Endothelial cell of umbilical vein (primary cell): ENCODE results near the gene CD46. TPM values are rescaled to one million over a fixed set of nuclear protein-coding genes. Genes with fewer than 3 reads are reported as not detected.

Source experiments
- BruUV-seq: library from RNA; stranded (reverse); fragments of 400-500 nt; replicated peaks from 2 replicates; lab custom pipeline; 2021; lab: Mats Ljungman, UMichigan
- CTCF ChIA-PET: fragments of 300-600, 350-600 bp; sonication (Branson Sonifier 250); formaldehyde crosslinking; loops from one replicate; lab custom pipeline; 2021; ENCODE audit warnings: antibody characterized with exemption, inconsistent platforms; lab: Charles Lee
- POLR2A ChIA-PET: fragments of 300-600, 350-600 bp; sonication (Branson Sonifier 250); formaldehyde crosslinking; loops from one replicate; lab custom pipeline; 2021; ENCODE audit warnings: antibody characterized with exemption, inconsistent platforms; lab: Charles Lee
- DNase-seq: peaks from one replicate; pipeline ENCODE4 v3.0.0-alpha.2; 2011; ENCODE audit warnings: low read depth, low spot score
- FAIRE-seq: peaks from 2 replicates; lab custom pipeline; 2011; peaks lifted over from hg19 to GRCh38; lab: Jason Lieb, UNC
- H2AFZ ChIP-seq: 2 replicates; pipeline ENCODE4 v1.6.0; 2012; ENCODE audit warnings: low read depth, low read length, control low read depth, inconsistent platforms
- H3K27ac ChIP-seq: 2 replicates; pipeline ENCODE4 v1.5.1; 2011; ENCODE audit warnings: low read depth, mild to moderate bottlenecking, control low read depth, low read length, moderate library complexity; ENCODE audit not compliant: insufficient read depth
- H3K27me3 ChIP-seq, 2 experiments: 2 replicates each; pipeline versions ENCODE4 v1.6.0 to v1.6.1; 2011; ENCODE audit warnings: low read length in 2 of 2, mixed read lengths in 1 of 2; ENCODE audit not compliant: control insufficient read depth in 2 of 2, insufficient read depth in 2 of 2
- H3K36me3 ChIP-seq, 2 experiments: 2 replicates in 1 of 2; 3 replicates in 1 of 2; pipeline ENCODE4 v1.5.1; 2011; ENCODE audit warnings: low read length in 2 of 2, mild to moderate bottlenecking in 1 of 2, moderate library complexity in 1 of 2; ENCODE audit not compliant: control insufficient read depth in 2 of 2, insufficient read depth in 2 of 2; ENCODE audit errors: extremely low read depth in 1 of 2
- H3K4me1 ChIP-seq: 3 replicates; pipeline ENCODE4 v1.5.1; 2011; ENCODE audit warnings: mild to moderate bottlenecking, low read length; ENCODE audit not compliant: control insufficient read depth, insufficient read depth; ENCODE audit errors: extremely low read depth
- H3K4me2 ChIP-seq: 2 replicates; pipeline ENCODE4 v1.6.1; 2011; ENCODE audit warnings: low read length, control low read depth, mixed read lengths; ENCODE audit not compliant: insufficient read depth
- H3K4me3 ChIP-seq, 3 experiments: fragments of 200-600 bp in 1 of 3; sonication (generic), shearing (Covaris generic) in 1 of 3; replicated peaks in 1 of 3; 2 replicates each; pipeline ENCODE4 v1.5.1; 2011 to 2016; ENCODE audit warnings: control low read depth in 3 of 3, low read length in 3 of 3, mild to moderate bottlenecking in 2 of 3, inconsistent platforms in 1 of 3, low read depth in 1 of 3, moderate library complexity in 1 of 3; ENCODE audit not compliant: insufficient read depth in 1 of 3
- H3K79me2 ChIP-seq: 2 replicates; pipeline ENCODE4 v1.6.0; 2012; ENCODE audit warnings: low read length, inconsistent platforms; ENCODE audit not compliant: control insufficient read depth, insufficient read depth
- H3K9ac ChIP-seq: replicated peaks from 2 replicates; pipeline ENCODE3; 2011; ENCODE audit warnings: low read length, control low read depth; ENCODE audit not compliant: insufficient read depth; ENCODE audit errors: extremely low read depth
- H3K9me1 ChIP-seq: replicated peaks from 3 replicates; pipeline ENCODE4 v1.6.0; 2011; ENCODE audit warnings: mild to moderate bottlenecking, low read length; ENCODE audit not compliant: control insufficient read depth, insufficient read depth; ENCODE audit errors: extremely low read depth
- H3K9me3 ChIP-seq: replicated peaks from 2 replicates; pipeline ENCODE4 v1.5.1; 2012; ENCODE audit warnings: low read length, inconsistent platforms; ENCODE audit not compliant: control insufficient read depth, insufficient read depth
- H4K20me1 ChIP-seq: replicated peaks from 2 replicates; pipeline ENCODE3; 2011; ENCODE audit warnings: mild to moderate bottlenecking, low read length; ENCODE audit not compliant: control insufficient read depth, insufficient read depth; ENCODE audit errors: extremely low read depth
- FOS ChIP-seq: IDR thresholded peaks from 2 replicates; pipeline ENCODE4 v1.6.1; 2011; ENCODE audit warnings: mild to moderate bottlenecking, low read length, moderate library complexity, borderline replicate concordance; ENCODE audit not compliant: insufficient read depth
- GATA2 ChIP-seq: IDR thresholded peaks from 2 replicates; pipeline ENCODE4 v1.7.0; 2011; ENCODE audit warnings: low read depth, mild to moderate bottlenecking, moderate library complexity, mixed read lengths, low read length; ENCODE audit not compliant: insufficient read length, insufficient read depth
- JUN ChIP-seq: IDR thresholded peaks from 2 replicates; pipeline ENCODE4 v1.6.1; 2011; ENCODE audit warnings: borderline replicate concordance, low read depth; ENCODE audit not compliant: insufficient read length, insufficient read depth
- POLR2A ChIP-seq: IDR thresholded peaks from 2 replicates; pipeline ENCODE4 v1.6.1; 2012; ENCODE audit warnings: low read depth, mild to moderate bottlenecking, control low read depth, low read length
- POLR2AphosphoS5 ChIP-seq: IDR thresholded peaks from 2 replicates; pipeline ENCODE4 v1.6.1; 2012; ENCODE audit warnings: low read depth, mild to moderate bottlenecking, control low read depth, low read length, moderate library complexity; ENCODE audit not compliant: insufficient read depth
- dilution Hi-C: fragments of 300-500 bp; cut with MboI; formaldehyde crosslinking; loops from one replicate; pipeline ENCODE4 v1.15.0; 2019; ENCODE audit warnings: low sequenced_read_pairs; ENCODE audit not compliant: extremely low pct_ligation_motif_present
- intact Hi-C: fragments of 100-400 bp; cut with micrococcal nuclease; formaldehyde crosslinking; loops from one replicate; pipeline ENCODE4 v1.10.0; 2022
- polyA plus RNA-seq, 4 experiments: library from polyadenylated mRNA; depleted of rRNA in 3 of 4; stranded (reverse) in 3 of 4; unstranded in 1 of 4; fragments of >200 nt; gene quantifications; 2 replicates each; pipeline versions ENCODE4 v1.2.1 to v1.2.3, GENCODE V29; 2011 to 2012; ENCODE audit warnings: missing spikeins in 1 of 4
- total RNA-seq: library from RNA; stranded (reverse); gene quantifications from 2 replicates; pipeline ENCODE4 v1.2.3, GENCODE V29; 2021
- TF ChIP-seq, protein P1 (sequence below): IDR thresholded peaks from 2 replicates; pipeline ENCODE4 v1.6.1; 2011; ENCODE audit not compliant: insufficient read depth, insufficient read length

The CD46 gene
- total and polyA plus RNA-seq, 2 donors (not counting 3 experiments of a cell fraction or from before 2014, with no cell fraction given) = 134 to 256 TPM

DNA sequence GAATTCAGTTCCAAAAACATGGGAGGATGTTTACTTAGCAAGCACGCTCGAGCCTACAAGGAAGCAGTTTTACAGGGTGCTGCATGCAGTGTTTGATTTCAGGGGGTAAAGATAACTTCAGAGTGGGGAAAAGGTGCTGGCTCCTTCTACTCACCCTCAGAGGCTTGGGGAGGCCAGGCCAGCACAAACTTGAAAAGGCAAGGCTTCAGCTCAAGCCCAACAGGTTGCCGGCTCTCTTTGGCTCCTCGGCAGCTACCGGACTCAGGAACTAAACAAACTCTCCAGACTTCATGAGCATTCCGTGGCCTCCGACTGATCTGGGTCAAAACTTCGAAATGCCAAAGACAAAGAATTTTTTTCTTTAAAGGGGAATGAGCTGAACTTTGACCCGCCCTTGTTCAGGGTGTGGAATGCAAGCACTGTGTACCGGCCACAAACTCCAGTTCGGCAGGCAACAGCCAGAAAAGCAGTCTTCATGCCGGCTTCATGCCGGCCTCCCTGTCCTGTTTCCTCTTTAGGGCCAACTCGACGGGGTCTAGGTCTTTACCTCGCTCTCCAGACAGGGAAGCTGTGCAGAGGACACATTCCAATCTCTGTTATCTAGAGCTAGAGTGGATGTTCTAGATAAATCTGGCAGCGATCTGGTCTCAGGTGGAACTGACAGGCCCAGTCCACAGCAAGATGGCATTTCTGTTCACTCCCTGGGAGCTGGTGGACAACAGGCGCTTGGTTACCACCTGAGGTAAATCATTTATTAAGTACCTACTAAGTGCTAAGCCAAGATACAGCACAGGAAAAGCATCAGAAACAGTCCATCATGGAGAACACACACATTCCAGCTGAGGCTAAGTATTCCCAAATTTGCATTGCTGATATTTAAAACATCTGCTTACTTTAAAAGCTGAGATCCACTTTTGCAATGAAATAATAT is 75.0 kb downstream of the CD46 start:
- CTCF ChIA-PET = interaction anchor here (0.6 to 21.9 kb wide), 11 partner anchors 14 to 171 kb away, joined by 3 to 634 read pairs (median 5); no protein-coding TSS in a partner anchor
- intact Hi-C loops = loop anchor here (5.0 kb wide), 2 partner anchors 155 to 415 kb away; partner anchors contain the start of gene PLXNA2
- POLR2A ChIA-PET = interaction anchor here (0.6 to 1.5 kb wide), 2 partner anchors 8 to 41 kb away, joined by 3 to 4 read pairs; no protein-coding TSS in a partner anchor
- peak; percentile 12 for TF ChIP-seq POLR2AphosphoS5
- no peak for TF ChIP-seq POLR2A
- H3K27me3 ChIP-seq = no peaks in the 10 kb centered on the region
- no peaks in the 10 kb centered on the region for H3K9me3 ChIP-seq
- peak; percentile 86 for FAIRE-seq
- DNase-seq = peak; percentile 66
- H3K27ac ChIP-seq = peak overlapping the region; percentile 89
- dilution Hi-C loops = no loop called here
- peaks cover 45% of the 10 kb centered on the region for H3K4me1 ChIP-seq
- BruUV-seq = no TSS peak
- peak overlapping the region in 1 of 3 experiments; percentile 28 for H3K4me3 ChIP-seq
- H3K79me2 ChIP-seq = peaks cover 49% of the 10 kb centered on the region
- H4K20me1 ChIP-seq = no peaks in the 10 kb centered on the region
- H3K9ac ChIP-seq = peak overlapping the region; percentile 67
- H2AFZ ChIP-seq = peak overlapping the region; percentile 63
- peak overlapping the region; percentile 77 for H3K4me2 ChIP-seq
- peaks cover 0 to 3% of the 10 kb centered on the region in 2 experiments for H3K36me3 ChIP-seq
- H3K9me1 ChIP-seq = no peaks in the 10 kb centered on the region

DNA sequence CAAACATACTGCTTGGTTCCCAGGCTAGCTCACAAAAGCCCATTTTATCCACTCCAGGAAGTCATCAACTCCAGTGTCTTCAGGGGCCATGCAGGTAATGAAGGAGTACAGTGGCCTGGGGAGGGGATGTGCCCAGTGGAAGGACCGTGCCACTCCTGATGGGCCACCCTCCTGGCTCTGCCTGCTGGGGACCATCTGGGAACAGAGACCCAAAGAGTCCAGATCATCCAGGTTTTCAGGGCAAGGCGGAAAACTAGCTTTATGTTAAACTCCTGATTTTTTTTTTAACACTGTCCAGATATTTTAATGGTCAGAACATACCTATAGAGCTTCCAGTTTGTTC is 75.6 kb downstream of the CD46 start:
- peaks cover 45% of the 10 kb centered on the region for H3K4me1 ChIP-seq
- H3K9me1 ChIP-seq = no peaks in the 10 kb centered on the region
- H3K4me3 ChIP-seq = no peak overlapping the region
- H3K79me2 ChIP-seq = peaks cover 51% of the 10 kb centered on the region
- dilution Hi-C loops (no loop called here), intact Hi-C loops (loop anchor here (5.0 kb wide), 2 partner anchors 155 to 415 kb away; partner anchors contain the start of gene PLXNA2)
- H2AFZ ChIP-seq = no peak overlapping the region
- H3K27me3 ChIP-seq = no peaks in the 10 kb centered on the region
- CTCF ChIA-PET = interaction anchor here (0.6 to 21.9 kb wide), 10 partner anchors 9 to 170 kb away, joined by 3 to 634 read pairs (median 10); no protein-coding TSS in a partner anchor
- no peak for FAIRE-seq
- no peak for DNase-seq
- peak overlapping the region; percentile 89 for H3K27ac ChIP-seq
- H4K20me1 ChIP-seq = no peaks in the 10 kb centered on the region
- BruUV-seq = no TSS peak
- no peaks in the 10 kb centered on the region for H3K9me3 ChIP-seq
- H3K9ac ChIP-seq = no peak overlapping the region
- POLR2A ChIA-PET = interaction anchor here (0.6 to 1.5 kb wide), 2 partner anchors 8 to 40 kb away, joined by 3 to 4 read pairs; no protein-coding TSS in a partner anchor
- H3K36me3 ChIP-seq = peaks cover 0 to 3% of the 10 kb centered on the region in 2 experiments
- no peak for TF ChIP-seq JUN
- TF ChIP-seq FOS = no peak
- TF ChIP-seq POLR2AphosphoS5 = no peak
- no peak for TF ChIP-seq GATA2
- TF ChIP-seq, protein P1, sequence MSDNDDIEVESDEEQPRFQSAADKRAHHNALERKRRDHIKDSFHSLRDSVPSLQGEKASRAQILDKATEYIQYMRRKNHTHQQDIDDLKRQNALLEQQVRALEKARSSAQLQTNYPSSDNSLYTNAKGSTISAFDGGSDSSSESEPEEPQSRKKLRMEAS = no peak
- no peak for TF ChIP-seq POLR2A
- H3K4me2 ChIP-seq = no peak overlapping the region
